WTC11 (cell line): ENCODE measurements around the gene EDC3.

ENCODE experiments used
- ATF2 ChIP-seq: sonication (generic); formaldehyde crosslinking; IDR thresholded peaks from 2 replicates; pipeline ENCODE4 v1.8.1; 2022; ENCODE audit warnings: low read depth, missing genetic modification reagents, borderline replicate concordance
- CBFB ChIP-seq: sonication (generic); formaldehyde crosslinking; IDR thresholded peaks from 2 replicates; pipeline ENCODE4 v1.8.1; 2022; ENCODE audit warnings: mild to moderate bottlenecking, low read depth, missing genetic modification reagents
- CREM ChIP-seq: sonication (generic); formaldehyde crosslinking; IDR thresholded peaks from 2 replicates; pipeline ENCODE4 v1.8.1; 2022; ENCODE audit warnings: mild to moderate bottlenecking, missing genetic modification reagents, moderate library complexity
- SP1 ChIP-seq: sonication (generic); formaldehyde crosslinking; conservative IDR thresholded peaks from 2 replicates; pipeline ENCODE4 v1.8.1; 2022; ENCODE audit warnings: missing genetic modification reagents
- ZBTB21 ChIP-seq: sonication (generic); formaldehyde crosslinking; IDR thresholded peaks from 2 replicates; pipeline ENCODE4 v1.8.1; 2023; ENCODE audit warnings: mild to moderate bottlenecking, missing genetic modification reagents, borderline replicate concordance
- TF ChIP-seq, protein P1 (sequence below): fragments of 200-600 bp; IDR thresholded peaks from 2 replicates; pipeline ENCODE4 v1.8.0; 2022; ENCODE audit warnings: antibody characterized with exemption
- TF ChIP-seq, protein P2 (sequence below): sonication (generic); formaldehyde crosslinking; IDR thresholded peaks from 2 replicates; pipeline ENCODE4 v1.8.0; 2022; ENCODE audit warnings: mild to moderate bottlenecking, missing genetic modification reagents

DNA sequence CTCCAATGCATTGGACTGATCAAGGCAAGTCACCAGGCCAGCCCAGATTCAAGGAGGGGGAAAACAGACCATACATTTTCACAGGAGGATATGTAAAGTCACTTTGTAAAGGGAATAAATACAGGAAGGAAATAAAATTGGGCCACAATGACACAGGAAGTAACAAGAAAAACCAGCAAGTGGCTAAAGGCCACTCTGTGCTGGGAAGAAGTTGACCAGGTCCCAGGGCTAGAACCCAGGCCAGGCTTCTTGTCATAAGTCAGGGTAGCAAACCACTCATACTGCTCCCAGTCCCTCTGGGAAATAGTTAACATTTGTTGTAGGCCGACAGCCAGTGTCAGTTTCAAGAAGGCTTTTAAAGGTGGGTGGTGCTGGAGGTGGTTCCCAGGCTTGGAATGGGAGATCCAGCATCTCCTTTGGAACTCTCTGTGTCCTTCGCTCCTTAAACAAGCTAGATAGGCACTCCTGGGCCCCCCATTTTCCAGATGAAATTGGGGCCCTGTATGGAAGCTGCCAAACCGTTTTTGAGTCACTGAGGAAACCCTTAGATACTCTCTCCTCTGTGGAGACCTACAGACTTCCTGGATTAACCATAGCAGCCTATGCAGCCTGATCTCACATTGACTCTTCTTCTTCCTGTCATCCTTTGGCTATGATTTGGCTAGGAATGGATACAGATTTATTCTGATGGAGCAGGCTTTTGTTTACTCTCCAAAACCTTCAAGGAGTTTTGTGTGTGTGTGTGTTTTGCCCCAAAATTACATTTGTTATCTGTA, 14.7 kb upstream of the EDC3 start:
- no peak for TF ChIP-seq CBFB (CRISPR knock-in tag)
- TF ChIP-seq CREM (CRISPR knock-in tag), result no peak
- TF ChIP-seq, protein P1, sequence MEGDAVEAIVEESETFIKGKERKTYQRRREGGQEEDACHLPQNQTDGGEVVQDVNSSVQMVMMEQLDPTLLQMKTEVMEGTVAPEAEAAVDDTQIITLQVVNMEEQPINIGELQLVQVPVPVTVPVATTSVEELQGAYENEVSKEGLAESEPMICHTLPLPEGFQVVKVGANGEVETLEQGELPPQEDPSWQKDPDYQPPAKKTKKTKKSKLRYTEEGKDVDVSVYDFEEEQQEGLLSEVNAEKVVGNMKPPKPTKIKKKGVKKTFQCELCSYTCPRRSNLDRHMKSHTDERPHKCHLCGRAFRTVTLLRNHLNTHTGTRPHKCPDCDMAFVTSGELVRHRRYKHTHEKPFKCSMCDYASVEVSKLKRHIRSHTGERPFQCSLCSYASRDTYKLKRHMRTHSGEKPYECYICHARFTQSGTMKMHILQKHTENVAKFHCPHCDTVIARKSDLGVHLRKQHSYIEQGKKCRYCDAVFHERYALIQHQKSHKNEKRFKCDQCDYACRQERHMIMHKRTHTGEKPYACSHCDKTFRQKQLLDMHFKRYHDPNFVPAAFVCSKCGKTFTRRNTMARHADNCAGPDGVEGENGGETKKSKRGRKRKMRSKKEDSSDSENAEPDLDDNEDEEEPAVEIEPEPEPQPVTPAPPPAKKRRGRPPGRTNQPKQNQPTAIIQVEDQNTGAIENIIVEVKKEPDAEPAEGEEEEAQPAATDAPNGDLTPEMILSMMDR, result no peak
- TF ChIP-seq SP1 (CRISPR knock-in tag), result no peak
- no peak for TF ChIP-seq ZBTB21
- TF ChIP-seq, protein P2, sequence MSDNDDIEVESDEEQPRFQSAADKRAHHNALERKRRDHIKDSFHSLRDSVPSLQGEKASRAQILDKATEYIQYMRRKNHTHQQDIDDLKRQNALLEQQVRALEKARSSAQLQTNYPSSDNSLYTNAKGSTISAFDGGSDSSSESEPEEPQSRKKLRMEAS (CRISPR knock-in tag), result no peak
- TF ChIP-seq ATF2, result no peak
